GM23338 (cell line): ENCODE measurements around the gene ERC2. TPM values are rescaled to one million over a fixed set of nuclear protein-coding genes. Genes with fewer than 3 reads are reported as not detected.

Experiments used
- ATAC-seq: fragments of 200-7000 bp; cut with Tn5 transposase; 3 replicates; pipeline ENCODE4 v1.9.1; 2020
- DNase-seq: peaks from one replicate; pipeline ENCODE4 v3.0.0-alpha.2; 2015; ENCODE audit warnings: low spot score
- H2AFZ ChIP-seq: fragments of 200-600 bp; sonication (generic); 2 replicates; pipeline ENCODE4 v1.8.0; 2016; ENCODE audit warnings: antibody characterized with exemption, mild to moderate bottlenecking, moderate library complexity
- H3F3A ChIP-seq: fragments of 200-600 bp; sonication (generic); replicated peaks from 2 replicates; pipeline ENCODE4 v1.8.0; 2017; ENCODE audit warnings: antibody characterized with exemption, mixed run types, low read depth
- H3K27ac ChIP-seq: fragments of 200-600 bp; sonication (generic); 2 replicates; pipeline ENCODE4 v1.6.1; 2016; ENCODE audit warnings: low read depth
- H3K27me3 ChIP-seq: fragments of 200-600 bp; sonication (generic); 2 replicates; pipeline ENCODE4 v1.8.0; 2016; ENCODE audit warnings: mild to moderate bottlenecking, mixed run types, moderate library complexity; ENCODE audit not compliant: insufficient read depth
- H3K36me3 ChIP-seq: fragments of 200-600 bp; sonication (generic); 2 replicates; pipeline ENCODE4 v1.8.0; 2016; ENCODE audit warnings: mild to moderate bottlenecking; ENCODE audit not compliant: insufficient read depth
- H3K4me1 ChIP-seq: fragments of 200-600 bp; sonication (generic); 2 replicates; pipeline ENCODE4 v1.8.0; 2016; ENCODE audit warnings: mild to moderate bottlenecking, moderate library complexity; ENCODE audit not compliant: insufficient read depth
- H3K4me2 ChIP-seq: fragments of 200-600 bp; sonication (generic); 2 replicates; pipeline ENCODE4 v1.7.1; 2017; ENCODE audit warnings: mixed run types
- H3K4me3 ChIP-seq: fragments of 200-600 bp; sonication (generic); 2 replicates; pipeline ENCODE4 v1.6.1; 2016; ENCODE audit warnings: mixed run types
- H3K79me2 ChIP-seq: fragments of 200-600 bp; sonication (generic); replicated peaks from 2 replicates; pipeline ENCODE4 v1.8.0; 2017; ENCODE audit warnings: mild to moderate bottlenecking; ENCODE audit not compliant: insufficient read depth
- H3K9me2 ChIP-seq: fragments of 200-600 bp; sonication (generic); 2 replicates; pipeline ENCODE4 v1.8.0; 2017; ENCODE audit not compliant: insufficient read depth
- H4K20me1 ChIP-seq: fragments of 200-600 bp; sonication (generic); replicated peaks from 2 replicates; pipeline ENCODE4 v1.8.0; 2017; ENCODE audit warnings: mild to moderate bottlenecking; ENCODE audit not compliant: insufficient read depth
- H3K27ac Mint-ChIP-seq: 2 replicates; pipeline ENCODE4 v1.8.0; 2020; ENCODE audit warnings: inconsistent platforms, mild to moderate bottlenecking, moderate library complexity, mixed read lengths
- H3K27me3 Mint-ChIP-seq: 3 replicates; pipeline ENCODE4 v1.8.0; 2022; ENCODE audit warnings: low read depth, mild to moderate bottlenecking, moderate library complexity, mixed read lengths, inconsistent platforms; ENCODE audit not compliant: insufficient read depth, poor library complexity
- H3K36me3 Mint-ChIP-seq: 3 replicates; pipeline ENCODE4 v1.8.0; 2021; ENCODE audit warnings: low read depth, mild to moderate bottlenecking, inconsistent platforms, moderate library complexity, mixed read lengths
- H3K4me1 Mint-ChIP-seq: 3 replicates; pipeline ENCODE4 v1.8.0; 2020; ENCODE audit warnings: mild to moderate bottlenecking, inconsistent platforms, mixed read lengths
- H3K4me3 Mint-ChIP-seq: 3 replicates; pipeline ENCODE4 v1.8.0; 2021; ENCODE audit warnings: moderate library complexity, mild to moderate bottlenecking, inconsistent platforms, mixed read lengths
- H3K9me3 Mint-ChIP-seq: 3 replicates; pipeline ENCODE4 v1.8.0; 2020; ENCODE audit warnings: moderate library complexity, mild to moderate bottlenecking, inconsistent platforms, mixed read lengths
- CREB1 ChIP-seq: fragments of 250-450 bp; sonication (Bioruptor Pico); IDR thresholded peaks from 2 replicates; pipeline ENCODE4 v1.5.0; 2020; ENCODE audit warnings: low read depth, mild to moderate bottlenecking, moderate library complexity
- EZH2 ChIP-seq: fragments of 200-600 bp; sonication (generic); IDR thresholded peaks from one replicate; pipeline ENCODE4 v1.8.0; 2017; ENCODE audit warnings: antibody characterized with exemption, mild to moderate bottlenecking, low read depth; ENCODE audit not compliant: unreplicated experiment
- EZH2phosphoT487 ChIP-seq: fragments of 200-600 bp; sonication (generic); IDR thresholded peaks from one replicate; pipeline ENCODE4 v1.8.1; 2018; ENCODE audit warnings: antibody characterized with exemption; ENCODE audit not compliant: unreplicated experiment
- NANOG ChIP-seq: IDR thresholded peaks from 2 replicates; pipeline ENCODE4 v1.6.1; 2016; ENCODE audit warnings: antibody characterized with exemption, borderline replicate concordance
- POLR2AphosphoS5 ChIP-seq: IDR thresholded peaks from 2 replicates; pipeline ENCODE4 v1.6.1; 2016; ENCODE audit warnings: antibody characterized with exemption, low read depth
- STAT1 ChIP-seq: IDR thresholded peaks from one replicate; pipeline ENCODE4 v1.6.1; 2016; ENCODE audit warnings: antibody characterized with exemption; ENCODE audit not compliant: unreplicated experiment
- ZNF114 ChIP-seq: fragments of 250-450 bp; sonication (Bioruptor Pico); IDR thresholded peaks from 2 replicates; pipeline ENCODE4 v1.5.0; 2020; ENCODE audit warnings: mild to moderate bottlenecking, moderate library complexity
- ZNF331 ChIP-seq: fragments of 250-450 bp; sonication (Bioruptor Pico); IDR thresholded peaks from 2 replicates; pipeline ENCODE4 v1.5.0; 2020; ENCODE audit warnings: low read depth, mild to moderate bottlenecking, moderate library complexity
- polyA plus RNA-seq: library from polyadenylated mRNA; unstranded; fragments of >200 nt; fragmentation: Nextera tagmentation; extraction: Ambion mirVana; gene quantifications from 2 replicates; pipeline ENCODE4 v1.2.1, GENCODE V29; 2016
- total RNA-seq: library from RNA; depleted of rRNA; stranded (reverse); fragments of >200 nt; shearing (Covaris generic); gene quantifications from 2 replicates; pipeline ENCODE4 v1.2.3, GENCODE V29; 2014
- TF ChIP-seq, protein P1 (sequence below): fragments of 250-450 bp; sonication (Bioruptor Pico); IDR thresholded peaks from 2 replicates; pipeline ENCODE4 v1.5.0; 2020; ENCODE audit warnings: mild to moderate bottlenecking, moderate library complexity

Gene ERC2
- total and polyA plus RNA-seq, 2 experiments from 2014 or later, result 11.8 to 13.7 TPM

DNA sequence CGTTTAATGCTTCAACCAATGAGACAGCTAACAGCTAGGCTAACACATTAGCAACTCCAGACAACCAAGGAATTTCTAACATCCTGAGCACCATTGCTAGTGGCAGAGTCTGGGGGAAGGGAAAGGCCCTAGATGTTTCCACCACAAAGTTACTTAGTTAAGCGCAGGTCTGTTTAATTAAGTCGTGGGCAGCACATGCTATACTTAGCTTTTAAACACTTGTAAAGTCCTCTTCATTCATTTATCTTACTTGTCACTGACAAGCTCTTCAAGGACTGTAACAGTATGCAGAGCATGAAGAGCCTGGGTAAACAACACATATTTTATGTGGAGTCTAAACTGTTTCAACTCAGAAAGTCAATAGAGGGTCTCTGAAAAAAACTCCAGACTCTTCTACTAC, 760.0 kb downstream of the ERC2 start (continued):
- TF ChIP-seq, protein P1, sequence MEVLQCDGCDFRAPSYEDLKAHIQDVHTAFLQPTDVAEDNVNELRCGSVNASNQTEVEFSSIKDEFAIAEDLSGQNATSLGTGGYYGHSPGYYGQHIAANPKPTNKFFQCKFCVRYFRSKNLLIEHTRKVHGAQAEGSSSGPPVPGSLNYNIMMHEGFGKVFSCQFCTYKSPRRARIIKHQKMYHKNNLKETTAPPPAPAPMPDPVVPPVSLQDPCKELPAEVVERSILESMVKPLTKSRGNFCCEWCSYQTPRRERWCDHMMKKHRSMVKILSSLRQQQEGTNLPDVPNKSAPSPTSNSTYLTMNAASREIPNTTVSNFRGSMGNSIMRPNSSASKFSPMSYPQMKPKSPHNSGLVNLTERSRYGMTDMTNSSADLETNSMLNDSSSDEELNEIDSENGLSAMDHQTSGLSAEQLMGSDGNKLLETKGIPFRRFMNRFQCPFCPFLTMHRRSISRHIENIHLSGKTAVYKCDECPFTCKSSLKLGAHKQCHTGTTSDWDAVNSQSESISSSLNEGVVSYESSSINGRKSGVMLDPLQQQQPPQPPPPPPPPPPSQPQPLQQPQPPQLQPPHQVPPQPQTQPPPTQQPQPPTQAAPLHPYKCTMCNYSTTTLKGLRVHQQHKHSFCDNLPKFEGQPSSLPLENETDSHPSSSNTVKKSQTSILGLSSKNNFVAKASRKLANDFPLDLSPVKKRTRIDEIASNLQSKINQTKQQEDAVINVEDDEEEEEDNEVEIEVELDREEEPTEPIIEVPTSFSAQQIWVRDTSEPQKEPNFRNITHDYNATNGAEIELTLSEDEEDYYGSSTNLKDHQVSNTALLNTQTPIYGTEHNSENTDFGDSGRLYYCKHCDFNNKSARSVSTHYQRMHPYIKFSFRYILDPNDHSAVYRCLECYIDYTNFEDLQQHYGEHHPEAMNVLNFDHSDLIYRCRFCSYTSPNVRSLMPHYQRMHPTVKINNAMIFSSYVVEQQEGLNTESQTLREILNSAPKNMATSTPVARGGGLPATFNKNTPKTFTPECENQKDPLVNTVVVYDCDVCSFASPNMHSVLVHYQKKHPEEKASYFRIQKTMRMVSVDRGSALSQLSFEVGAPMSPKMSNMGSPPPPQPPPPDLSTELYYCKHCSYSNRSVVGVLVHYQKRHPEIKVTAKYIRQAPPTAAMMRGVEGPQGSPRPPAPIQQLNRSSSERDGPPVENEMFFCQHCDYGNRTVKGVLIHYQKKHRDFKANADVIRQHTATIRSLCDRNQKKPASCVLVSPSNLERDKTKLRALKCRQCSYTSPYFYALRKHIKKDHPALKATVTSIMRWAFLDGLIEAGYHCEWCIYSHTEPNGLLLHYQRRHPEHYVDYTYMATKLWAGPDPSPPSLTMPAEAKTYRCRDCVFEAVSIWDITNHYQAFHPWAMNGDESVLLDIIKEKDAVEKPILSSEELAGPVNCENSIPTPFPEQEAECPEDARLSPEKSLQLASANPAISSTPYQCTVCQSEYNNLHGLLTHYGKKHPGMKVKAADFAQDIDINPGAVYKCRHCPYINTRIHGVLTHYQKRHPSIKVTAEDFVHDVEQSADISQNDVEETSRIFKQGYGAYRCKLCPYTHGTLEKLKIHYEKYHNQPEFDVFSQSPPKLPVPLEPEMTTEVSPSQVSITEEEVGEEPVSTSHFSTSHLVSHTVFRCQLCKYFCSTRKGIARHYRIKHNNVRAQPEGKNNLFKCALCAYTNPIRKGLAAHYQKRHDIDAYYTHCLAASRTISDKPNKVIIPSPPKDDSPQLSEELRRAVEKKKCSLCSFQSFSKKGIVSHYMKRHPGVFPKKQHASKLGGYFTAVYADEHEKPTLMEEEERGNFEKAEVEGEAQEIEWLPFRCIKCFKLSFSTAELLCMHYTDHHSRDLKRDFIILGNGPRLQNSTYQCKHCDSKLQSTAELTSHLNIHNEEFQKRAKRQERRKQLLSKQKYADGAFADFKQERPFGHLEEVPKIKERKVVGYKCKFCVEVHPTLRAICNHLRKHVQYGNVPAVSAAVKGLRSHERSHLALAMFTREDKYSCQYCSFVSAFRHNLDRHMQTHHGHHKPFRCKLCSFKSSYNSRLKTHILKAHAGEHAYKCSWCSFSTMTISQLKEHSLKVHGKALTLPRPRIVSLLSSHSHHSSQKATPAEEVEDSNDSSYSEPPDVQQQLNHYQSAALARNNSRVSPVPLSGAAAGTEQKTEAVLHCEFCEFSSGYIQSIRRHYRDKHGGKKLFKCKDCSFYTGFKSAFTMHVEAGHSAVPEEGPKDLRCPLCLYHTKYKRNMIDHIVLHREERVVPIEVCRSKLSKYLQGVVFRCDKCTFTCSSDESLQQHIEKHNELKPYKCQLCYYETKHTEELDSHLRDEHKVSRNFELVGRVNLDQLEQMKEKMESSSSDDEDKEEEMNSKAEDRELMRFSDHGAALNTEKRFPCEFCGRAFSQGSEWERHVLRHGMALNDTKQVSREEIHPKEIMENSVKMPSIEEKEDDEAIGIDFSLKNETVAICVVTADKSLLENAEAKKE (CRISPR knock-in tag), result no peak
- no peak for TF ChIP-seq CREB1 (CRISPR knock-in tag)
- TF ChIP-seq EZH2, result no peak
- TF ChIP-seq POLR2AphosphoS5, result no peak

DNA sequence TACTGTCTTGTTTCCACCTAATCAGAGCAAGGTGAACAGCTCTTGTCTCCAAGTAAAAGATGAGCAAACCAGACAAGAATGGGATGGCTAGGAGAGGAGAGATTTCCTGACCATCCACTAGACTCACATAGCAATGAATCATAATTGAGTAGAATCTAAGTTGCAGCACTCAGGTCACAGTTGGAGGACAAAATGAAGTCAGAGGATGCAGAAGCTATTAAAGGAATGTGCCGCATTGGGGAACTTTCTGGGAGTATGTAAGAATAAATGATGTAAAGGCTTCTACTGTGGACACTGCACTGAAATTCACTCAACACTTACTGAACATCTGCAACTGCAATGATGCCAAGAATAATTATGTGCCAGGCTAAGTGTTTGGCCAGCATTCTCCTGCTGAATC, 763.7 kb downstream of the ERC2 start:
- H3K4me3 ChIP-seq, result no peak overlapping the region
- TF ChIP-seq NANOG (no peak), EZH2 (no peak), CREB1 (CRISPR knock-in tag) (no peak), STAT1 (no peak), ZNF114 (no peak), ZNF331 (no peak), EZH2phosphoT487 (no peak)
- TF ChIP-seq, protein P1 (CRISPR knock-in tag), result no peak

More for the DNA sequence above, 763.7 kb downstream of the ERC2 start:
- H3K27me3 ChIP-seq, result no peaks in the 10 kb centered on the region
- Mint-ChIP-seq H3K9me3 (no peaks in the 10 kb centered on the region), H3K27me3 (no peaks in the 10 kb centered on the region), H3K27ac (no peak overlapping the region), H3K36me3 (no peaks in the 10 kb centered on the region), H3K4me1 (peaks cover 13% of the 10 kb centered on the region), H3K4me3 (no peak overlapping the region)
- H3K27ac ChIP-seq, result no peak overlapping the region
- DNase-seq (no peak), ATAC-seq (no peak)
- H3F3A ChIP-seq, result no peaks in the 10 kb centered on the region
- H4K20me1 ChIP-seq, result no peaks in the 10 kb centered on the region
- no peak overlapping the region for H2AFZ ChIP-seq
- H3K36me3 ChIP-seq, result no peaks in the 10 kb centered on the region
- H3K4me2 ChIP-seq, result no peak overlapping the region
- no peaks in the 10 kb centered on the region for H3K79me2 ChIP-seq
- no peaks in the 10 kb centered on the region; the same call in 1 of the 2 replicates for H3K9me2 ChIP-seq
- H3K4me1 ChIP-seq, result peaks cover 11% of the 10 kb centered on the region
